Measurements from ENCODE around the gene ZNF787. TPM values are rescaled to one million over a fixed set of nuclear protein-coding genes. Genes with fewer than 3 reads are reported as not detected.

Gene ZNF787
- total and polyA plus RNA-seq, 7 donors: 27.3 to 62.7 (median 53.5) TPM

- H3K36me3 ChIP-seq (ENCODE audit: insufficient read depth in 1 of 2, low read depth in 1 of 2): peaks cover 0 to 6% of the 10 kb centered on the region in 2 donors
- no peaks in the 10 kb centered on the region for H3K9me3 ChIP-seq
- ATAC-seq (no peak), DNase-seq (no peak)
- intact Hi-C loops (cut with DNase I): no loop called here
- H3K27me3 ChIP-seq (ENCODE audit: insufficient read depth in 3 of 3, low read length in 2 of 3): no peaks in the 10 kb centered on the region
- H3K27ac ChIP-seq: no peak overlapping the region
- WGBS, 3 donors: 71 to 75% (median 72%) methylated on average over 48 to 49 of the region's 49 CpGs
- TF ChIP-seq CTCF (IDR thresholded peaks at IDR 0.05): no peak
- no peak overlapping the region for H3K4me3 ChIP-seq
- no peaks in the 10 kb centered on the region for H3K4me1 ChIP-seq
Measured at GRCh38 chr19:56086671-56087430, 34.2 kb downstream of the ZNF787 start.

GRCh38 chr19:56085571-56086275, 35.4 kb downstream of the ZNF787 start:
- intact Hi-C loops (cut with DNase I): no loop called here
- no peak overlapping the region for H3K4me3 ChIP-seq
- H3K27me3 ChIP-seq (ENCODE audit: insufficient read depth in 3 of 3, low read length in 2 of 3): no peaks in the 10 kb centered on the region
- no peak for TF ChIP-seq CTCF (IDR thresholded peaks at IDR 0.05)
- 84 to 91% (median 88%) methylated on average over 10 of the region's 10 CpGs for WGBS, 3 donors
- no peaks in the 10 kb centered on the region for H3K9me3 ChIP-seq
- peak in 3 of 4 donors; percentile 21 to 41 (median 21) for ATAC-seq
- H3K4me1 ChIP-seq: peaks cover 5% of the 10 kb centered on the region
- peaks cover 0 to 6% of the 10 kb centered on the region in 2 donors for H3K36me3 ChIP-seq (ENCODE audit: insufficient read depth in 1 of 2, low read depth in 1 of 2)
- no peak for DNase-seq
- no peak overlapping the region for H3K27ac ChIP-seq

GRCh38 chr19:56084835-56085536, 36.1 kb downstream of the ZNF787 start:
- ATAC-seq (no peak), DNase-seq (no peak)
- no peak for TF ChIP-seq CTCF (IDR thresholded peaks at IDR 0.05)
- H3K36me3 ChIP-seq (ENCODE audit: insufficient read depth in 1 of 2, low read depth in 1 of 2): peaks cover 0 to 6% of the 10 kb centered on the region in 2 donors
- H3K27ac ChIP-seq: no peak overlapping the region
- intact Hi-C loops (cut with DNase I): no loop called here
- no peak overlapping the region for H3K4me3 ChIP-seq
- H3K27me3 ChIP-seq (ENCODE audit: insufficient read depth in 3 of 3, low read length in 2 of 3): no peaks in the 10 kb centered on the region
- 71 to 78% (median 76%) methylated on average over 18 of the region's 18 CpGs for WGBS, 3 donors
- H3K9me3 ChIP-seq: no peaks in the 10 kb centered on the region
- H3K4me1 ChIP-seq: peaks cover 7% of the 10 kb centered on the region

GRCh38 chr19:56083668-56084067, 37.4 kb downstream of the ZNF787 start:
- no peaks in the 10 kb centered on the region for H3K9me3 ChIP-seq
- DNase-seq (no peak), ATAC-seq (no peak)
- intact Hi-C loops (cut with DNase I): no loop called here
- no peak overlapping the region for H3K4me3 ChIP-seq
- H3K27me3 ChIP-seq (ENCODE audit: insufficient read depth in 3 of 3, low read length in 2 of 3): no peaks in the 10 kb centered on the region
- no peak overlapping the region for H3K27ac ChIP-seq
- TF ChIP-seq CTCF (IDR thresholded peaks at IDR 0.05): no peak
- WGBS, 3 donors: 52 to 67% (median 64%) methylated on average over 9 of the region's 9 CpGs
- peaks cover 0 to 4% of the 10 kb centered on the region in 2 donors for H3K36me3 ChIP-seq (ENCODE audit: insufficient read depth in 1 of 2, low read depth in 1 of 2)
- H3K4me1 ChIP-seq: peaks cover 7% of the 10 kb centered on the region
